Esophagus muscularis mucosa (tissue), 3 donors: ENCODE results near the gene DNAL1.

Experiments used
- CTCF ChIP-seq, 3 experiments: fragments of 200-600 bp in 2 of 3; fragments of 450-650 bp in 1 of 3; sonication (generic) in 2 of 3; IDR thresholded peaks; one replicate each; pipeline ENCODE4 v1.5.1; 2017 to 2019; ENCODE audit warnings: antibody characterized with exemption in 3 of 3, mild to moderate bottlenecking in 2 of 3, moderate library complexity in 1 of 3
- POLR2A ChIP-seq: fragments of 450-650 bp; IDR thresholded peaks from one replicate; pipeline ENCODE4 v1.6.1; 2017; ENCODE audit warnings: antibody characterized with exemption, moderate library complexity, mild to moderate bottlenecking, low read depth

GRCh38 chr14:73606271-73606670 lies 38.5 kb upstream of the DNAL1 start:
- TF ChIP-seq POLR2A (no peak), CTCF (IDR thresholded peaks at IDR 0.05) (no peak)
